K562 (cell line): ENCODE results near the gene LY6G6F. TPM values are rescaled to one million over a fixed set of nuclear protein-coding genes. Genes with fewer than 3 reads are reported as not detected.

Experiments
- DIDO1 ChIP-seq: fragments of 450-650 bp; IDR thresholded peaks from 2 replicates; pipeline ENCODE4 v1.6.1; 2016; ENCODE audit warnings: low read depth, missing biosample characterization, missing genetic modification characterization
- FOXP4 ChIP-seq: sonication (generic); formaldehyde crosslinking; IDR thresholded peaks from 2 replicates; pipeline ENCODE4 v1.8.0; 2022; ENCODE audit warnings: mild to moderate bottlenecking, missing genetic modification reagents, borderline replicate concordance
- PREB ChIP-seq: sonication (generic); formaldehyde crosslinking; IDR thresholded peaks from 2 replicates; pipeline ENCODE4 v1.8.1; 2023; ENCODE audit warnings: mild to moderate bottlenecking, missing genetic modification reagents
- SP2 ChIP-seq: IDR thresholded peaks from 2 replicates; pipeline ENCODE4 v1.6.1; 2011; ENCODE audit warnings: mild to moderate bottlenecking, low read depth, low read length, moderate library complexity; ENCODE audit not compliant: poor library complexity, severe bottlenecking; ENCODE audit errors: extremely low read depth
- SREBF2 ChIP-seq: sonication (generic); formaldehyde crosslinking; IDR thresholded peaks from 2 replicates; pipeline ENCODE4 v1.4.0; 2020; ENCODE audit warnings: mild to moderate bottlenecking, missing genetic modification reagents
- TCF7L2 ChIP-seq: fragments of 150-350 bp; IDR thresholded peaks from 2 replicates; pipeline ENCODE4 v1.6.1; 2016; ENCODE audit warnings: low read depth, mild to moderate bottlenecking, low read length, moderate library complexity
- TEAD1 ChIP-seq, 2 experiments: fragments of 450-650 bp in 1 of 2; sonication (generic) in 1 of 2; formaldehyde crosslinking; IDR thresholded peaks; 2 replicates each; pipeline versions ENCODE4 v1.4.0 to v1.8.0; 2020 to 2022; ENCODE audit warnings: mild to moderate bottlenecking in 2 of 2, missing genetic modification reagents in 1 of 2
- TSHZ1 ChIP-seq: fragments of 250-450 bp; sonication (Bioruptor Pico); IDR thresholded peaks from 2 replicates; pipeline ENCODE4 v1.4.0; 2020; ENCODE audit warnings: mild to moderate bottlenecking, moderate library complexity
- UBTF ChIP-seq, 2 experiments: IDR thresholded peaks; 2 replicates each; pipeline ENCODE4 v1.6.1; 2012; ENCODE audit warnings: improper control_type of control experiment in 2 of 2, low read depth in 2 of 2, low read length in 2 of 2, borderline replicate concordance in 1 of 2
- ZBTB43 ChIP-seq: sonication (generic); formaldehyde crosslinking; IDR thresholded peaks from 2 replicates; pipeline ENCODE4 v1.8.0; 2023; ENCODE audit warnings: mild to moderate bottlenecking, missing genetic modification reagents
- ZKSCAN1 ChIP-seq: fragments of 150-350 bp; IDR thresholded peaks from 2 replicates; pipeline ENCODE4 v1.6.1; 2016; ENCODE audit warnings: low read depth, low read length
- ZNF311 ChIP-seq: fragments of 250-450 bp; sonication (Bioruptor Pico); IDR thresholded peaks from 2 replicates; pipeline ENCODE4 v1.4.0; 2020; ENCODE audit warnings: mild to moderate bottlenecking, moderate library complexity
- polyA plus RNA-seq, 8 experiments: library from polyadenylated mRNA; depleted of rRNA in 4 of 8; stranded (reverse) in 5 of 8; unstranded in 3 of 8; fragments of >200 nt; fragmentation: Nextera tagmentation in 2 of 8; fragmentation: Illumina TruSeq in 1 of 8; extraction: Ambion mirVana in 2 of 8; extraction: Trizol in 1 of 8; gene quantifications; 2 replicates each; pipeline versions ENCODE4 v1.2.1 to v1.2.3, GENCODE V29; 2011 to 2014; ENCODE audit warnings: inconsistent platforms in 1 of 8, missing spikeins in 1 of 8
- total RNA-seq, 7 experiments: library from RNA; depleted of rRNA in 6 of 7; stranded (reverse); fragments of >200 nt in 6 of 7; fragmentation: Illumina TruSeq in 2 of 7; extraction: Trizol in 2 of 7; gene quantifications; 2 replicates each; pipeline versions ENCODE4 v1.2.1 to v1.2.3, GENCODE V29; 2011 to 2021; ENCODE audit warnings: low replicate concordance in 1 of 7

The LY6G6F gene
- total and polyA plus RNA-seq, 9 of the 15 experiments (the other 6 are each of a cell fraction or from before 2014, with no cell fraction given), result 0.14 to 0.50 (median 0.28) TPM; not detected in 2

GRCh38 chr6:31736768-31737314 lies 30.2 kb downstream of the LY6G6F start (continued):
- peak in 1 of 2 experiments; percentile 67; a peak in 1 of 4 replicates for TF ChIP-seq UBTF (IDR thresholded peaks at IDR 0.05; ENCODE audit: borderline replicate concordance in 1 of 2, low read depth in 2 of 2, low read length in 2 of 2)
- TF ChIP-seq ZBTB43 (CRISPR knock-in tag), result 0 out of 2 replicates have a peak, but pooled peaks have one; percentile 40
- peak; percentile 78; the same call in 1 of the 2 replicates for TF ChIP-seq FOXP4 (CRISPR knock-in tag)
- TF ChIP-seq PREB (CRISPR knock-in tag), result no peak
- no peak; the same call in 1 of the 2 replicates for TF ChIP-seq TCF7L2
- TF ChIP-seq TSHZ1 (CRISPR knock-in tag), result 0 out of 2 replicates have a peak, but pooled peaks have one; percentile 60
- no peak for TF ChIP-seq DIDO1
- TF ChIP-seq SREBF2, result 0 out of 2 replicates have a peak, but pooled peaks have one; percentile 69
- TF ChIP-seq ZNF311 (CRISPR knock-in tag), result 0 out of 2 replicates have a peak, but pooled peaks have one; percentile 26
- no peak for TF ChIP-seq SP2
- peak; percentile 8; the same call in 1 of the 2 replicates for TF ChIP-seq ZKSCAN1
- TF ChIP-seq TEAD1 (CRISPR knock-in tag; IDR thresholded peaks at IDR 0.05), result peak; percentile 9 to 69; a peak in 2 of 4 replicates
